Heart left ventricle (tissue), 13 donors: ENCODE data around the gene EGLN2.
"Not testable (repeated sequence)": the region's sequence is repeated elsewhere in the genome, so short reads cannot be mapped to it uniquely, and the experiment has no call there.

ENCODE experiments used
- CTCF ChIP-seq, 12 donors: fragments of 200-600 bp; sonication (generic) in 4 of 12; IDR thresholded peaks; one replicate each; pipeline versions ENCODE4 v1.5.0 to v1.8.0; 2018 to 2022; ENCODE audit warnings: antibody characterized with exemption in 12 of 12, mild to moderate bottlenecking in 5 of 12
- POLR2A ChIP-seq, 2 donors: fragments of 450-650 bp; IDR thresholded peaks; one replicate each; pipeline ENCODE4 v1.6.1; 2017; ENCODE audit warnings: antibody characterized with exemption in 2 of 2, mild to moderate bottlenecking in 2 of 2, moderate library complexity in 2 of 2
- donor health status: ischemic (EF 13 %, LVEDD 7.1; RV severe dilation, severe dysfunction).
- donor health status: DM: no; HTN: yes; CAD: no.
- donor health status: DM: no; HTN: no; CAD: no.
- donor health status: ischemic (EF 25% LVEDD 6.9; RV normal size, moderate dysfunction).
- donor health status: ischemic (EF 25% LVEDD 5.7; RV mildly dilated, moderate dysfunction).
- donor health status: ischemic (EF 35%, LVEDD 5.7; RV mildly dilated, moderate dysfunction).
- donor health status: nonischemic (EF 11% LVEDD 7.7; RV severe dilation, severe dysfunction).
- donor health status: DM: yes; HTN: yes; CAD: no.
- donor health status: PGD.
- donor health status: ischemic (EF 29% LVEDD 5.4; RV normal size, mild dysfunction).
- donor health status: nonischemic (EF 23%, LVEDD 6.1; RV moderate dilation, normal function).

GRCh38 chr19:40818480-40819399 lies 19.7 kb downstream of the EGLN2 start:
- peak in 10 of 12 donors; percentile 7 to 48 (median 24) for TF ChIP-seq CTCF (IDR thresholded peaks at IDR 0.05)
- TF ChIP-seq POLR2A (IDR thresholded peaks at IDR 0.05): not testable (repeated sequence)
